Neuronal stem cell (in vitro differentiated cells): ENCODE measurements around the gene CDH20.
A peak's percentile ranks its signal among the peaks of the same experiment; 100 is the strongest.

ENCODE experiments used
- DNase-seq: peaks from one replicate; pipeline ENCODE4 v3.0.0-alpha.2; 2013; ENCODE audit warnings: low spot score
- H2AFZ ChIP-seq: one replicate; pipeline ENCODE4 v1.6.1; 2013; ENCODE audit warnings: mild to moderate bottlenecking, low read length, inconsistent platforms
- H2AK5ac ChIP-seq: 2 replicates; pipeline ENCODE4 v1.6.1; 2013; ENCODE audit warnings: low read depth, mild to moderate bottlenecking, inconsistent platforms, low read length, moderate library complexity, mixed read lengths
- H2BK120ac ChIP-seq: 2 replicates; pipeline ENCODE4 v1.6.1; 2013; ENCODE audit warnings: low read depth, mild to moderate bottlenecking, inconsistent platforms, low read length, moderate library complexity, mixed read lengths
- H2BK12ac ChIP-seq: one replicate; pipeline ENCODE4 v1.6.1; 2013; ENCODE audit warnings: low read length, inconsistent platforms
- H2BK15ac ChIP-seq: 2 replicates; pipeline ENCODE4 v1.6.1; 2013; ENCODE audit warnings: mild to moderate bottlenecking, low read length, inconsistent platforms, mixed read lengths
- H2BK5ac ChIP-seq: one replicate; pipeline ENCODE4 v1.6.1; 2013; ENCODE audit warnings: inconsistent platforms, mild to moderate bottlenecking, low read length, moderate library complexity
- H3K14ac ChIP-seq: one replicate; pipeline ENCODE4 v1.6.1; 2013; ENCODE audit warnings: low read length, inconsistent platforms
- H3K18ac ChIP-seq: 2 replicates; pipeline ENCODE4 v1.6.1; 2013; ENCODE audit warnings: low read length, inconsistent platforms
- H3K23ac ChIP-seq: 2 replicates; pipeline ENCODE4 v1.6.1; 2013; ENCODE audit warnings: low read depth, mild to moderate bottlenecking, mixed read lengths, low read length, inconsistent platforms; ENCODE audit not compliant: poor library complexity
- H3K27ac ChIP-seq: replicated peaks from 3 replicates; pipeline ENCODE4 v1.5.1; 2013; ENCODE audit warnings: low read length, inconsistent platforms
- H3K27me3 ChIP-seq, 3 experiments: 2 replicates each; pipeline ENCODE4 v1.6.1; 2013; ENCODE audit warnings: low read length in 3 of 3, mild to moderate bottlenecking in 2 of 3, inconsistent platforms in 1 of 3, low read depth in 1 of 3, mixed read lengths in 1 of 3, moderate library complexity in 1 of 3; ENCODE audit not compliant: control insufficient read depth in 3 of 3, insufficient read depth in 3 of 3
- H3K36me3 ChIP-seq, 2 donors: replicated peaks in 1 of 2; 2 replicates each; pipeline ENCODE4 v1.6.1; 2013; ENCODE audit warnings: low read length in 2 of 2; ENCODE audit not compliant: control insufficient read depth in 2 of 2, insufficient read depth in 2 of 2
- H3K4ac ChIP-seq: 2 replicates; pipeline ENCODE4 v1.6.1; 2013; ENCODE audit warnings: inconsistent platforms, mild to moderate bottlenecking, low read length, moderate library complexity
- H3K4me1 ChIP-seq, 2 donors: 1 replicate in 1 of 2; 2 replicates in 1 of 2; pipeline ENCODE4 v1.6.1; 2013; ENCODE audit warnings: low read length in 2 of 2, low read depth in 1 of 2; ENCODE audit not compliant: control insufficient read depth in 2 of 2, insufficient read depth in 1 of 2
- H3K4me2 ChIP-seq: one replicate; pipeline ENCODE4 v1.6.1; 2013; ENCODE audit warnings: mild to moderate bottlenecking, low read length, inconsistent platforms; ENCODE audit not compliant: insufficient read depth, poor library complexity, severe bottlenecking
- H3K4me3 ChIP-seq, 2 donors: 2 replicates each; pipeline ENCODE4 v1.5.1; 2013; ENCODE audit warnings: low read length in 2 of 2, mild to moderate bottlenecking in 2 of 2, inconsistent platforms in 1 of 2, moderate library complexity in 1 of 2
- H3K79me1 ChIP-seq: one replicate; pipeline ENCODE4 v1.6.1; 2013; ENCODE audit warnings: low read depth, mild to moderate bottlenecking, inconsistent platforms, low read length, moderate library complexity
- H3K9ac ChIP-seq: one replicate; pipeline ENCODE4 v1.6.1; 2013; ENCODE audit warnings: mild to moderate bottlenecking, low read depth, low read length, inconsistent platforms; ENCODE audit not compliant: poor library complexity
- H3K9me3 ChIP-seq, 2 donors: replicated peaks in 1 of 2; 2 replicates each; pipeline versions ENCODE3 to v1.6.1; 2013; ENCODE audit warnings: low read length in 2 of 2, mild to moderate bottlenecking in 2 of 2, inconsistent platforms in 1 of 2, low read depth in 1 of 2, mixed read lengths in 1 of 2, moderate library complexity in 1 of 2; ENCODE audit not compliant: control insufficient read depth in 2 of 2, insufficient read depth in 1 of 2
- H4K8ac ChIP-seq: one replicate; pipeline ENCODE4 v1.6.1; 2013; ENCODE audit warnings: low read depth, mild to moderate bottlenecking, inconsistent platforms, low read length, moderate library complexity
- H4K91ac ChIP-seq: one replicate; pipeline ENCODE4 v1.6.1; 2013; ENCODE audit warnings: low read length, low read depth, mild to moderate bottlenecking, inconsistent platforms; ENCODE audit not compliant: poor library complexity
- WGBS, 2 donors: extraction: QIAGEN DNeasy Blood & Tissue Kit; methylation state at CpG; one replicate each; pipeline ENCODE4 v1.1.7; 2013; ENCODE audit warnings: missing lambda C conversion rate in 2 of 2, mixed read lengths in 1 of 2; ENCODE audit not compliant: insufficient read length in 2 of 2, insufficient replicate concordance in 1 of 2; ENCODE audit errors: extremely low coverage in 2 of 2; 5-methylcytosine and 5-hydroxymethylcytosine counted together

The CDH20 gene

DNA sequence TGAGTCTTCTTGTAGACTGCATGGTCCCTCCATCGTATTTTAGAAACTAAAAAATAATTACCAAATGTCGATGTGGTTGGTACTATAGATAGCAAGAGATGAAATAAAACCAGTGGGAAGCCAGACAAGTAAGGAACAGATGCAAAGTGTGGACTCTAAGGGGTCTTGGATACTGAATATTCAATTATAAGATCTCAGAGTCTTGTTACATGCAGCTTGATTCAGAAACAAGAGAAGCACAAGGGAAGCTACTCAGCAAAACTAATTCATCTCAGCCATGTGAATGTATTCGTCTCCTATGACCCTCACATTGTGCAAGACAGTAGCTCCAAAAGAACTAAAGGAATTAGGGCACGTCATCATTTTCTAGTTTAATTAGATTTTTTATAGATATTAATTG is 80.9 kb downstream of the CDH20 start:
- DNase-seq: no peak
- Histone ChIP-seq H3K79me1 (no peaks in the 10 kb centered on the region), H2BK5ac (no peak overlapping the region), H3K14ac (no peak overlapping the region), H3K4me3 (no peak overlapping the region), H3K4me2 (no peak overlapping the region), H3K4me1 (peaks cover 0 to 23% of the 10 kb centered on the region in 2 donors), H2AK5ac (no peak overlapping the region), H3K36me3 (no peaks in the 10 kb centered on the region), H3K4ac (no peak overlapping the region), H2BK15ac (no peak overlapping the region), H3K18ac (no peak overlapping the region), H2BK120ac (no peak overlapping the region), H3K27me3 (no peaks in the 10 kb centered on the region), H3K9ac (no peak overlapping the region), H3K27ac (no peak overlapping the region), H4K91ac (no peak overlapping the region), H3K23ac (no peak overlapping the region), H3K9me3 (peaks cover 0 to 3% of the 10 kb centered on the region in 2 donors), H4K8ac (no peak overlapping the region), H2BK12ac (no peak overlapping the region), H2AFZ (no peak overlapping the region)
- WGBS, 2 donors: no CpG with 5 or more reads among the region's 4 CpGs

DNA sequence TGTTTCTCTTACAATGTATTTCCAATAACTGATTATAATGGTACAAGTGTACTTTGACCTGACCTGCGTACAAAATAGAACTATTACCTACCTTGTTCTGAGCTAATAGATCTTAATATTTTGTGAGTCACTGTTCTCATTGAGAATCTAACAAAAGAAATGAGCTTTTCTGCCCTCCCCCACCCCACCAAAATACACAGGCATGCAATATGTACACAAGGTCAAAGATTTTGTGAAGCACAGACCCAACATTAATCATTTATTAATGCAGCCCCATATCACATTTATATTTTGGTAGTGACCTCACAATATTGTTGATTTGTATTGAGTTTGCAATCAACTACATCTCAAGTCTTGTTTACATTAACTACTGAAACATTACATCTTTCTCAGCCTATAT is 86.5 kb downstream of the CDH20 start:
- H3K14ac ChIP-seq: no peak overlapping the region
- H2BK5ac ChIP-seq: no peak overlapping the region
- H3K27ac ChIP-seq: no peak overlapping the region
- H3K23ac ChIP-seq: no peak overlapping the region
- no peaks in the 10 kb centered on the region for H3K27me3 ChIP-seq
- peak overlapping the region; percentile 21 for H2AFZ ChIP-seq
- no peak overlapping the region for H3K4me2 ChIP-seq
- H3K9me3 ChIP-seq: peaks cover 0 to 3% of the 10 kb centered on the region in 2 donors
- no peak overlapping the region for H3K4me3 ChIP-seq
- no peak overlapping the region for H2AK5ac ChIP-seq
- no peak for DNase-seq
- no peak overlapping the region for H3K4ac ChIP-seq
- H3K18ac ChIP-seq: no peak overlapping the region
- no peak overlapping the region for H4K91ac ChIP-seq
- no peaks in the 10 kb centered on the region for H3K79me1 ChIP-seq
- no peaks in the 10 kb centered on the region for H3K36me3 ChIP-seq
- no peak overlapping the region for H2BK12ac ChIP-seq
- H3K4me1 ChIP-seq: peaks cover 0 to 14% of the 10 kb centered on the region in 2 donors
- no peak overlapping the region for H3K9ac ChIP-seq
- H2BK120ac ChIP-seq: no peak overlapping the region
- no peak overlapping the region for H2BK15ac ChIP-seq
- no peak overlapping the region for H4K8ac ChIP-seq
- no CpG with 5 or more reads among the region's 1 CpG for WGBS, 2 donors

- no peaks in the 10 kb centered on the region for H3K27me3 ChIP-seq
- peaks cover 0 to 9% of the 10 kb centered on the region in 2 donors for H3K4me1 ChIP-seq
- no CpG with 5 or more reads among the region's 7 CpGs for WGBS, 2 donors
- H2AFZ ChIP-seq: peak overlapping the region; percentile 21
- no peak overlapping the region for H3K4me3 ChIP-seq
- H2BK120ac ChIP-seq: no peak overlapping the region
- H3K79me1 ChIP-seq: no peaks in the 10 kb centered on the region
- no peak overlapping the region for H2BK15ac ChIP-seq
- H4K91ac ChIP-seq: no peak overlapping the region
- H3K14ac ChIP-seq: no peak overlapping the region
- no peak overlapping the region for H3K27ac ChIP-seq
- peaks cover 0 to 3% of the 10 kb centered on the region in 2 donors for H3K9me3 ChIP-seq
- no peak overlapping the region for H2BK12ac ChIP-seq
- no peak overlapping the region for H3K23ac ChIP-seq
- no peak overlapping the region for H2AK5ac ChIP-seq
- H2BK5ac ChIP-seq: no peak overlapping the region
- H3K4me2 ChIP-seq: no peak overlapping the region
- no peak overlapping the region for H4K8ac ChIP-seq
- no peak for DNase-seq
- no peak overlapping the region for H3K4ac ChIP-seq
- no peaks in the 10 kb centered on the region for H3K36me3 ChIP-seq
- no peak overlapping the region for H3K18ac ChIP-seq
- no peak overlapping the region for H3K9ac ChIP-seq
Measured at GRCh38 chr18:61420218-61420885, 87.1 kb downstream of the CDH20 start.

DNA sequence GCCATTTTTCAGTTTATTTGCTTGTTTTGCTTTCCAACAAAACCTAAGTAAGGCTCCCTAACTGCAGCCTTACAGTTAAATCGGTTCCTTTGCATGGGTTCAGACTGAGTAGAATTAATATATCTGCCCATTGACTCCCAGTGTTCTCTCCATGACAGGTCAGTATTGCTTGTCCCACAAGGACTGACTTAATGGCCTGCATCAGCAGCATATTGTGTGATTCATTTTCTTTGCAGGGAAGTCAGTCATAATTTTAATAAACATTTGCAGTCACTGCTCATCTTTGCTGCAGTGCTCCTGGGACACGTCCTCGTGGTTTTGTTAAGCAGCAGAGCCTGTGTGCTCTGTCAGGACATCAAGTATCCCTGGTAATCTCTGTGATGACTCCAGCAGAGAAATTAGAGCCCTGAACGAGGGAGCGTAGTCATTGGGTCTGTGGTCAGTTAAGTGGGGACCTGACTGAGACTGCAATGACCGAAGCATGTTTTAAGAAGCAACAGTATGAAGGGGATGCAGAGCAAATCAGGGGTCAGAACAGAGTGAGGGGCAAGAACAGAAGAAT is 93.3 kb downstream of the CDH20 start:
- no peak overlapping the region for H3K4ac ChIP-seq
- no peak overlapping the region for H2AFZ ChIP-seq
- H3K36me3 ChIP-seq: no peaks in the 10 kb centered on the region
- H3K9me3 ChIP-seq: no peaks in the 10 kb centered on the region
- H4K8ac ChIP-seq: no peak overlapping the region
- no peak overlapping the region for H3K4me2 ChIP-seq
- no peak for DNase-seq
- H2AK5ac ChIP-seq: no peak overlapping the region
- H3K4me1 ChIP-seq: peaks cover 0 to 3% of the 10 kb centered on the region in 2 donors
- H3K23ac ChIP-seq: no peak overlapping the region
- no peak overlapping the region for H3K9ac ChIP-seq
- no peak overlapping the region for H4K91ac ChIP-seq
- H3K79me1 ChIP-seq: no peaks in the 10 kb centered on the region
- no CpG with 5 or more reads among the region's 6 CpGs for WGBS, 2 donors
- no peak overlapping the region for H2BK15ac ChIP-seq
- H3K14ac ChIP-seq: no peak overlapping the region
- H3K27ac ChIP-seq: no peak overlapping the region
- no peak overlapping the region for H3K4me3 ChIP-seq
- no peak overlapping the region for H3K18ac ChIP-seq
- H2BK12ac ChIP-seq: no peak overlapping the region
- no peak overlapping the region for H2BK120ac ChIP-seq
- no peak overlapping the region for H2BK5ac ChIP-seq
- H3K27me3 ChIP-seq: no peaks in the 10 kb centered on the region
